Gastrocnemius medialis (tissue), 4 donors: ENCODE measurements around the gene MLN. TPM values are rescaled to one million over a fixed set of nuclear protein-coding genes. Genes with fewer than 3 reads are reported as not detected.

Source experiments
- ATAC-seq, 2 donors: fragments of 150-250 bp; one replicate each; pipeline ENCODE4 v1.9.1; 2016
- DNase-seq, 2 donors: peaks; one replicate each; pipeline ENCODE4 v3.0.0-alpha.2; 2019
- H3K27ac ChIP-seq, 4 donors: fragments of 200-600 bp; sonication (generic); 1 replicate in 1 of 4; 2 replicates in 3 of 4; pipeline ENCODE4 v1.5.1; 2016 to 2018; ENCODE audit warnings: mild to moderate bottlenecking in 2 of 4, moderate library complexity in 1 of 4
- H3K27me3 ChIP-seq, 3 donors: fragments of 200-600 bp; sonication (generic) in 2 of 3; 1 replicate in 1 of 3; 2 replicates in 2 of 3; pipeline versions ENCODE4 v1.5.1 to v1.6.0; 2016 to 2019; ENCODE audit warnings: mild to moderate bottlenecking in 1 of 3, moderate library complexity in 1 of 3
- H3K36me3 ChIP-seq, 2 donors: fragments of 200-600 bp; sonication (generic) in 1 of 2; one replicate each; pipeline ENCODE4 v1.5.1; 2017 to 2018
- H3K4me1 ChIP-seq, 2 donors: fragments of 200-600 bp; sonication (generic) in 1 of 2; one replicate each; pipeline ENCODE4 v1.5.1; 2016 to 2017; ENCODE audit warnings: mild to moderate bottlenecking in 2 of 2
- H3K4me3 ChIP-seq, 4 donors: fragments of 200-600 bp; sonication (generic) in 3 of 4; 1 replicate in 1 of 4; 2 replicates in 3 of 4; pipeline ENCODE4 v1.5.1; 2016 to 2019; ENCODE audit warnings: mild to moderate bottlenecking in 2 of 4
- H3K9me3 ChIP-seq, 3 donors: fragments of 200-600 bp; sonication (generic) in 2 of 3; 1 replicate in 1 of 3; 2 replicates in 2 of 3; pipeline ENCODE4 v1.5.1; 2016 to 2019
- POLR2A ChIP-seq, 2 donors: fragments of 450-650 bp; IDR thresholded peaks; one replicate each; pipeline ENCODE4 v1.6.1; 2017; ENCODE audit warnings: antibody characterized with exemption in 2 of 2, mild to moderate bottlenecking in 2 of 2, moderate library complexity in 2 of 2
- in situ Hi-C, 4 donors: fragments of 200-750 bp; cut with MboI; loops; one replicate each; pipeline versions ENCODE4 v1.15.0 to v1.8.0; 2017; ENCODE audit warnings: low sequenced_read_pairs in 4 of 4
- intact Hi-C: fragments of 100-400 bp; cut with DNase I; formaldehyde crosslinking; loops from one replicate; pipeline ENCODE4 v1.15.1; 2023; ENCODE audit warnings: low total_unique reads
- total RNA-seq, 4 donors: library from RNA; depleted of rRNA; stranded (reverse); fragments of >200 nt; gene quantifications; one replicate each; pipeline versions ENCODE4 v1.1.0 to v1.2.3, GENCODE V29; 2016
- TF ChIP-seq, protein P1 (sequence below), 5 experiments: fragments of 450-650 bp in 3 of 5; fragments of 200-600 bp in 2 of 5; sonication (generic) in 2 of 5; IDR thresholded peaks in 4 of 5; conservative IDR thresholded peaks in 1 of 5; 1 replicate in 4 of 5; 2 replicates in 1 of 5; pipeline ENCODE4 v1.5.1; 2016 to 2019; ENCODE audit warnings: antibody characterized with exemption in 5 of 5, mild to moderate bottlenecking in 3 of 5, moderate library complexity in 3 of 5

MLN gene
- total RNA-seq, 4 donors from 2014 or later: not detected

GRCh38 chr6:33824461-33825154 is 20.8 kb upstream of the MLN start:
- no peak for ATAC-seq
- TF ChIP-seq, protein P1, sequence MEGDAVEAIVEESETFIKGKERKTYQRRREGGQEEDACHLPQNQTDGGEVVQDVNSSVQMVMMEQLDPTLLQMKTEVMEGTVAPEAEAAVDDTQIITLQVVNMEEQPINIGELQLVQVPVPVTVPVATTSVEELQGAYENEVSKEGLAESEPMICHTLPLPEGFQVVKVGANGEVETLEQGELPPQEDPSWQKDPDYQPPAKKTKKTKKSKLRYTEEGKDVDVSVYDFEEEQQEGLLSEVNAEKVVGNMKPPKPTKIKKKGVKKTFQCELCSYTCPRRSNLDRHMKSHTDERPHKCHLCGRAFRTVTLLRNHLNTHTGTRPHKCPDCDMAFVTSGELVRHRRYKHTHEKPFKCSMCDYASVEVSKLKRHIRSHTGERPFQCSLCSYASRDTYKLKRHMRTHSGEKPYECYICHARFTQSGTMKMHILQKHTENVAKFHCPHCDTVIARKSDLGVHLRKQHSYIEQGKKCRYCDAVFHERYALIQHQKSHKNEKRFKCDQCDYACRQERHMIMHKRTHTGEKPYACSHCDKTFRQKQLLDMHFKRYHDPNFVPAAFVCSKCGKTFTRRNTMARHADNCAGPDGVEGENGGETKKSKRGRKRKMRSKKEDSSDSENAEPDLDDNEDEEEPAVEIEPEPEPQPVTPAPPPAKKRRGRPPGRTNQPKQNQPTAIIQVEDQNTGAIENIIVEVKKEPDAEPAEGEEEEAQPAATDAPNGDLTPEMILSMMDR (IDR thresholded peaks at IDR 0.05 in 4 of 5, conservative IDR thresholded peaks at IDR 0.05 in 1 of 5): no peak
- TF ChIP-seq POLR2A (IDR thresholded peaks at IDR 0.05): no peak
- Histone ChIP-seq H3K4me3 (no peak overlapping the region), H3K27me3 (peaks cover 0 to 3% (median 0%) of the 10 kb centered on the region in 3 donors), H3K9me3 (no peaks in the 10 kb centered on the region), H3K36me3 (no peaks in the 10 kb centered on the region), H3K4me1 (no peaks in the 10 kb centered on the region), H3K27ac (no peak overlapping the region)
- in situ Hi-C loops: no loop called here
- intact Hi-C loops: no loop called here
- no peak for DNase-seq

DNA sequence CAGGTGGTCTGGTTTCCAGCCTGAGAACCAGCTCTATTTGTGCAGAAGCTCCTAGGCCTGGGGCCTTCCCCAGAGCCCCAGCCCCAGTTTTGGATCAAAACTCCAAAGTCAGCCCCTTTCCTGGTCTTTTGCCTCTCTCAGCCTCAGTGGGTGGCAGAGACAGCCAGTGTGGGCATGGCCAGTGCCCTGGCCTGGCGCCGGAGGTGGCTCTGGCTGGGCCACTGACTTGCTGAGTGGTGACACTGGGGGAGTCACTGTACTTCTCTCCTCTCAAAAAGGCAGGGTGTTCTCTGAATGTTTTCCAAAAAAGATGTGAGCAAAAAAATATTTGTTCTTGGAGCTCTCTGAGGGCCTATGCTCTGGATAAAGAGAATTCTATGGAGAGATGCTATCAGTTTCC is 20.0 kb upstream of the MLN start:
- Histone ChIP-seq H3K4me3 (no peak overlapping the region), H3K27me3 (peaks cover 0 to 3% (median 0%) of the 10 kb centered on the region in 3 donors), H3K27ac (no peak overlapping the region), H3K36me3 (no peaks in the 10 kb centered on the region), H3K9me3 (no peaks in the 10 kb centered on the region), H3K4me1 (no peaks in the 10 kb centered on the region)
- TF ChIP-seq, protein P1 (IDR thresholded peaks at IDR 0.05 in 4 of 5, conservative IDR thresholded peaks at IDR 0.05 in 1 of 5): no peak
- TF ChIP-seq POLR2A (IDR thresholded peaks at IDR 0.05): no peak
- DNase-seq: no peak
- no peak for ATAC-seq
- in situ Hi-C loops: no loop called here
- intact Hi-C loops: no loop called here

GRCh38 chr6:33822575-33823395 is 19.0 kb upstream of the MLN start:
- DNase-seq: no peak
- H3K4me1 ChIP-seq: no peaks in the 10 kb centered on the region
- in situ Hi-C loops (no loop called here), intact Hi-C loops (no loop called here)
- no peaks in the 10 kb centered on the region for H3K36me3 ChIP-seq
- no peaks in the 10 kb centered on the region for H3K9me3 ChIP-seq
- no peak overlapping the region for H3K27ac ChIP-seq
- TF ChIP-seq POLR2A (IDR thresholded peaks at IDR 0.05): no peak
- TF ChIP-seq, protein P1 (IDR thresholded peaks at IDR 0.05 in 4 of 5, conservative IDR thresholded peaks at IDR 0.05 in 1 of 5): no peak
- H3K27me3 ChIP-seq: peaks cover 0 to 4% (median 0%) of the 10 kb centered on the region in 3 donors
- H3K4me3 ChIP-seq: no peak overlapping the region
- ATAC-seq: no peak

DNA sequence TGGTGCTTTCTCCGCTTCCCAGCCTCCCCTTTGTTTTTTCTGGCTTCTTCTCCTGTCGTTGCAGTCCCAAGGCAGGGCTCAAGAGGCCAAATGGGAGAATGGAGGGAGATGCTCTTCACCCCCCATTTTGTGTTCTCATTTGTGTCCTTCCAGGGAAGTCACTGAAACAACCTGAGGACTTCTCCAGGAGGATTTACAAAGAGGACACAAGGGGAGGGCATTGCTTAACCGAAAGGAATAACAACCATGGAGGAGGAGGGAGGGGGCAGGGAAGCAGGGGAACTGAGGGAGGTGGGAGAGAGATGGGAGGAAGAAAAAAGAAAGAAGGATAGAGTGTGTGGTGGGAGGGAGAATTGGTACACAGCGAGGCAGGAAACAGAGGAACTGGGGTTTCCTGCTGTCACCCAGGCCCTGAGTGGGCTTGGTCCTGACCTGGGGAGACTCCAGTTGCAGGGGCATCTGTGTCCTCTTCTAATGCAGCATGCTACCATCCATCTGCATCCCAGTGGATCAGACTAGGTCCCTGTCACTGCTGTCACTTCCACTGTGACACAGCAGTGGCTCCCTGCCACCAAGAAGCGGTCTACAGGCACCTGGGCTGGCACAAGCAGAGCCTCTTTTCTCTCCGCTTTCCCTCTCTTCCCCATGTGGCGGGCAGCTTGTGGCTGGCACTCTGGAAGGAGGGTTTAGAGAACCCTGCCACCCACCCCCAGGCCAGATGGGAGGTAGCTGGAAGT is 17.1 kb upstream of the MLN start:
- H3K9me3 ChIP-seq: no peaks in the 10 kb centered on the region
- H3K27me3 ChIP-seq: peaks cover under 1 to 6% (median under 1%) of the 10 kb centered on the region in 3 donors
- no peak for TF ChIP-seq POLR2A (IDR thresholded peaks at IDR 0.05)
- TF ChIP-seq, protein P1 (IDR thresholded peaks at IDR 0.05 in 4 of 5, conservative IDR thresholded peaks at IDR 0.05 in 1 of 5): no peak
- ATAC-seq: no peak
- no peak overlapping the region for H3K27ac ChIP-seq
- no peaks in the 10 kb centered on the region for H3K36me3 ChIP-seq
- intact Hi-C loops (no loop called here), in situ Hi-C loops (no loop called here)
- H3K4me3 ChIP-seq: no peak overlapping the region
- H3K4me1 ChIP-seq: no peaks in the 10 kb centered on the region
- DNase-seq: no peak
